Activated CD8-positive, alpha-beta T cell treated with anti-CD3 and anti-CD28 coated beads for 36 hours (primary cell): ENCODE results near the gene OR51V1. TPM values are rescaled to one million over a fixed set of nuclear protein-coding genes. Genes with fewer than 3 reads are reported as not detected.

Experiments used
- ATAC-seq: fragments of 200-7000 bp; cut with Tn5 transposase; one replicate; pipeline ENCODE4 v1.10.0; 2021; ENCODE audit warnings: mild to moderate bottlenecking, moderate library complexity
- CTCF ChIA-PET: fragments of 350-600 bp; sonication (Branson Sonifier 250); formaldehyde crosslinking; loops from one replicate; lab custom pipeline; 2021; ENCODE audit warnings: antibody characterized with exemption; lab: Charles Lee
- POLR2A ChIA-PET: fragments of 350-600 bp; sonication (Branson Sonifier 250); formaldehyde crosslinking; loops from one replicate; lab custom pipeline; 2021; ENCODE audit warnings: antibody characterized with exemption; lab: Charles Lee
- DNase-seq: peaks from one replicate; pipeline ENCODE4 v3.0.0-alpha.2; 2020
- H3K27ac Mint-ChIP-seq: one replicate; pipeline ENCODE4 v1.8.0; 2021; ENCODE audit warnings: mild to moderate bottlenecking, mixed read lengths
- H3K27me3 Mint-ChIP-seq: one replicate; pipeline ENCODE4 v1.8.0; 2021; ENCODE audit warnings: mixed read lengths
- H3K36me3 Mint-ChIP-seq: one replicate; pipeline ENCODE4 v1.8.0; 2021; ENCODE audit warnings: low read depth, mixed read lengths
- H3K4me1 Mint-ChIP-seq: one replicate; pipeline ENCODE4 v1.8.0; 2021; ENCODE audit warnings: low read depth, mixed read lengths
- H3K4me3 Mint-ChIP-seq: one replicate; pipeline ENCODE4 v1.8.0; 2021; ENCODE audit warnings: mild to moderate bottlenecking, moderate library complexity, mixed read lengths
- H3K9me3 Mint-ChIP-seq: one replicate; pipeline ENCODE4 v1.8.0; 2021; ENCODE audit warnings: mixed read lengths
- intact Hi-C: fragments of 100-400 bp; cut with micrococcal nuclease; formaldehyde crosslinking; loops from one replicate; pipeline ENCODE4 v1.10.0; 2022
- total RNA-seq, 2 experiments: library from RNA; stranded (reverse); gene quantifications; one replicate each; pipeline ENCODE4 v1.2.3, GENCODE V29; 2021
- TF ChIP-seq, protein P1 (sequence below): fragments of 200-600 bp; IDR thresholded peaks from one replicate; pipeline ENCODE4 v1.8.0; 2022; ENCODE audit warnings: antibody characterized with exemption, mild to moderate bottlenecking

Gene OR51V1
- total RNA-seq, 2 experiments from 2014 or later, result not detected

GRCh38 chr11:5223146-5223545, 22.7 kb upstream of the OR51V1 start:
- H3K27ac Mint-ChIP-seq, result no peak overlapping the region
- ChIA-PET CTCF (no interaction called here), POLR2A (no interaction called here)
- no peak overlapping the region for H3K4me3 Mint-ChIP-seq
- peaks cover 5% of the 10 kb centered on the region for H3K27me3 Mint-ChIP-seq
- DNase-seq, result no peak
- intact Hi-C loops, result no loop called here
- H3K36me3 Mint-ChIP-seq, result no peaks in the 10 kb centered on the region
- peaks cover 4% of the 10 kb centered on the region for H3K9me3 Mint-ChIP-seq
- no peaks in the 10 kb centered on the region for H3K4me1 Mint-ChIP-seq
- TF ChIP-seq, protein P1, sequence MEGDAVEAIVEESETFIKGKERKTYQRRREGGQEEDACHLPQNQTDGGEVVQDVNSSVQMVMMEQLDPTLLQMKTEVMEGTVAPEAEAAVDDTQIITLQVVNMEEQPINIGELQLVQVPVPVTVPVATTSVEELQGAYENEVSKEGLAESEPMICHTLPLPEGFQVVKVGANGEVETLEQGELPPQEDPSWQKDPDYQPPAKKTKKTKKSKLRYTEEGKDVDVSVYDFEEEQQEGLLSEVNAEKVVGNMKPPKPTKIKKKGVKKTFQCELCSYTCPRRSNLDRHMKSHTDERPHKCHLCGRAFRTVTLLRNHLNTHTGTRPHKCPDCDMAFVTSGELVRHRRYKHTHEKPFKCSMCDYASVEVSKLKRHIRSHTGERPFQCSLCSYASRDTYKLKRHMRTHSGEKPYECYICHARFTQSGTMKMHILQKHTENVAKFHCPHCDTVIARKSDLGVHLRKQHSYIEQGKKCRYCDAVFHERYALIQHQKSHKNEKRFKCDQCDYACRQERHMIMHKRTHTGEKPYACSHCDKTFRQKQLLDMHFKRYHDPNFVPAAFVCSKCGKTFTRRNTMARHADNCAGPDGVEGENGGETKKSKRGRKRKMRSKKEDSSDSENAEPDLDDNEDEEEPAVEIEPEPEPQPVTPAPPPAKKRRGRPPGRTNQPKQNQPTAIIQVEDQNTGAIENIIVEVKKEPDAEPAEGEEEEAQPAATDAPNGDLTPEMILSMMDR, result no peak
- no peak for ATAC-seq

DNA sequence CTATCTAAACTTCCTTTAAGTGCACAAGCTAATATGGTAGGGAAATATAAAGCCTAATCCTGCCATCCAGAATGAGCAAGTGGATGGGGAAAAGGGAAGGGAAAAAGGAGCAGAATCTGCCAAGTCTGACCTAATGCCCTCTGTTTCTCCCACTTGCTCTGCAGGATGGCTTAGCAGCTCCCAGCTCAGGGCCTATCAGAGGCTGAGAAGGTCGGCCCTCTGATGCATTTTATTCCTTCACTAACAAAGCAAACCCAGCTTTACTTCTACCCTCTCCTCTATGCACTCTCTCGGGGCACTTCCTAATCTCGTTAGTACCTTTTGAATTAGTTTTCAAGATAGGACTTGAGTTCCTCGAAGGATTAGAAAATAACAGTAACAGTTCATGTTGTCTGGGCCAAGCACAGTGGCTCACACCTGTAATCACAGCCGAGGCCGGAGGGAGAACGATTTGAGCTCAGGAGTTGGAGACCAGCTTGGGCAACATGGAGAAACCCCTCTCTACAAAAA, 9.9 kb upstream of the OR51V1 start:
- POLR2A ChIA-PET, result no interaction called here
- TF ChIP-seq, protein P1, result no peak

DNA sequence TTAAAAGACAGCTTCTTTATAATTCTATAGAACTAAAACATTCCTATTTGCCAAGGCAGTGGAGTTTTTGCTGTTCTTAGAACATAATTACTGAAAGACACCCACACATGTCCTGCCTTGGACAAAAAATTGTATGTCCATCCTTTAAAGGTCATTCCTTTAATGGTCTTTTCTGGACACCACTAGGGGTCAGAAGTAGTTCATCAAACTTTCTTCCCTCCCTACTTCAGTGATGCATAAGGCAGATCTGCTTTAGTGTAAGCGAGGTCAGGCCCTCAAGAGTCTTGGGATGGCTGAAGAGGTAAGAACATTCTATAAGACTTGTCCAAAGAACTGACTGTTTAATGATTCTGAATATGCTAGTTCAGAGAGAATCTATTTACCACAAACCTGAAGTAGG, 4.3 kb upstream of the OR51V1 start:
- Mint-ChIP-seq H3K4me1 (no peaks in the 10 kb centered on the region), H3K4me3 (no peak overlapping the region), H3K27ac (no peak overlapping the region), H3K36me3 (no peaks in the 10 kb centered on the region), H3K9me3 (no peaks in the 10 kb centered on the region), H3K27me3 (peaks cover 1% of the 10 kb centered on the region)
- TF ChIP-seq, protein P1, result peak; percentile 23
- DNase-seq (no peak), ATAC-seq (no peak)
- intact Hi-C loops, result no loop called here
- POLR2A ChIA-PET, result no interaction called here
- CTCF ChIA-PET, result no interaction called here

More for the DNA sequence above, 9.9 kb upstream of the OR51V1 start:
- DNase-seq (no peak), ATAC-seq (no peak)
- Mint-ChIP-seq H3K27ac (no peak overlapping the region), H3K9me3 (peaks cover 2% of the 10 kb centered on the region), H3K4me1 (no peaks in the 10 kb centered on the region), H3K27me3 (no peaks in the 10 kb centered on the region), H3K36me3 (no peaks in the 10 kb centered on the region), H3K4me3 (no peak overlapping the region)
- CTCF ChIA-PET, result no interaction called here
- intact Hi-C loops, result no loop called here

DNA sequence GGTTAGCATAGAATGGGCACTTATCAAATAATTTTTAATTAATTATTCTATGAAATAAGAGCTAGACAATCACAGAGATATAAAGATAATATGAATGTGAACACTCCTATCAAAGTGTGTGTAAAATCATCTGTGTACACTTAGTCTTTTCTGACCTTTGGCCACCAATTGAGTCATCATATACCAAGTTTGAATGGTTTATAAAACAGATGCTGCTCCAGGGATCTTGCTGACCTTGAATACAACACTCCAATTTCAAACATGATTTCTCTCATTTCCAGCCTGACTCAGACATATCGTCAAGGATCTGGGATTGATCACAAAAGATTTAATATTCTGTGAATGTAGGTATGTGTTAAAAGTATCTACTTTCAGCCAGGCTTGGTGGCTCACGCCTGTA, 2.9 kb upstream of the OR51V1 start:
- no peaks in the 10 kb centered on the region for H3K9me3 Mint-ChIP-seq
- intact Hi-C loops, result no loop called here

GRCh38 chr11:5198285-5198684, 2.2 kb downstream of the OR51V1 start:
- ChIA-PET CTCF (no interaction called here), POLR2A (no interaction called here)
- H3K4me1 Mint-ChIP-seq, result no peaks in the 10 kb centered on the region
- H3K36me3 Mint-ChIP-seq, result no peaks in the 10 kb centered on the region
- intact Hi-C loops, result no loop called here
- H3K4me3 Mint-ChIP-seq, result no peak overlapping the region
- no peak overlapping the region for H3K27ac Mint-ChIP-seq
- DNase-seq (no peak), ATAC-seq (no peak)
- TF ChIP-seq, protein P1, result no peak
- H3K27me3 Mint-ChIP-seq, result no peaks in the 10 kb centered on the region
- peaks cover 3% of the 10 kb centered on the region for H3K9me3 Mint-ChIP-seq

More for the DNA sequence above, 2.9 kb upstream of the OR51V1 start:
- ATAC-seq (no peak), DNase-seq (no peak)
- TF ChIP-seq, protein P1, result no peak
- Mint-ChIP-seq H3K4me1 (no peaks in the 10 kb centered on the region), H3K4me3 (no peak overlapping the region), H3K27ac (no peak overlapping the region), H3K27me3 (peaks cover 1% of the 10 kb centered on the region), H3K36me3 (no peaks in the 10 kb centered on the region)
- ChIA-PET CTCF (no interaction called here), POLR2A (no interaction called here)
